ENCODE data around the gene CLEC4C.

CLEC4C gene

DNA sequence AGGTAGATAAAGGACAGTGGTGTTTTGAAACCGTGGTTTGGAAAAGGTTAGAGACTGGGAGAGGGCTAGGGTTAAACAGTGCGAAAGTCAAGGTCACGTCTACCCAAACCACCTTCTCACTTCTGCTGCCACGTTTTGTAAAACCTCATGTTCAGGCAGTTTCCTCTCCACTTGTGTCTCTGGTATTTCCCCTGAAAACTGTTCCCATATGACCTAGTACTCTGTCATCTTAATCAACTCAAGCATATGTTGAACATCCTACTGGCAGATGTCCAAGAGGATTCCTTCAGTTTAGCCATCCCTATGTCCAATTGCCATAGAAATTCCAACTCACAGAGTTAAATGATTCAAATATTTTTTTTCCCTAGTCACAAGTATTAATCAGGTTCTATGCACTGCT lies 17.4 kb downstream of the CLEC4C start:
- in situ Hi-C loops (cut with MboI; ENCODE audit: low sequenced_read_pairs): no loop called here

DNA sequence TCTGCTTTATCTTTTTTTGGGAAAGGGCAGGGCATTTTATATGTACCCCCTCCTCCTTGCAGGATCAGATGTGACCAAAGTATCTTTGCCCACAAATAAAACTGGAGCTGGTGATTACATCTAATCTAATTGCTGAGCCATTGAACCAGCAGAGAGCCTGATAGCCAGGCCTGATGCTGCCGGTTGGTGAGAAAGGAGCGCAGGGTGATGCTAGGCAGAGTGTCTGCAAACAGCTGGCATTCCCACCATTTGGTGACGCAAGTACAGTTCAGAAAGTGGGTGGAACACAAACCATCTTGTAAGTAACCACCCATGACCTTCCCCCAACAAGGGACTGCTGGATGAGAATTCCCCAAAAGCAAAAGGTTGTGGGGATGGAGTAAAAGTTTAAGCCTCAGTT lies 23.2 kb downstream of the CLEC4C start:
- in situ Hi-C loops (cut with MboI; ENCODE audit: low sequenced_read_pairs): no loop called here

DNA sequence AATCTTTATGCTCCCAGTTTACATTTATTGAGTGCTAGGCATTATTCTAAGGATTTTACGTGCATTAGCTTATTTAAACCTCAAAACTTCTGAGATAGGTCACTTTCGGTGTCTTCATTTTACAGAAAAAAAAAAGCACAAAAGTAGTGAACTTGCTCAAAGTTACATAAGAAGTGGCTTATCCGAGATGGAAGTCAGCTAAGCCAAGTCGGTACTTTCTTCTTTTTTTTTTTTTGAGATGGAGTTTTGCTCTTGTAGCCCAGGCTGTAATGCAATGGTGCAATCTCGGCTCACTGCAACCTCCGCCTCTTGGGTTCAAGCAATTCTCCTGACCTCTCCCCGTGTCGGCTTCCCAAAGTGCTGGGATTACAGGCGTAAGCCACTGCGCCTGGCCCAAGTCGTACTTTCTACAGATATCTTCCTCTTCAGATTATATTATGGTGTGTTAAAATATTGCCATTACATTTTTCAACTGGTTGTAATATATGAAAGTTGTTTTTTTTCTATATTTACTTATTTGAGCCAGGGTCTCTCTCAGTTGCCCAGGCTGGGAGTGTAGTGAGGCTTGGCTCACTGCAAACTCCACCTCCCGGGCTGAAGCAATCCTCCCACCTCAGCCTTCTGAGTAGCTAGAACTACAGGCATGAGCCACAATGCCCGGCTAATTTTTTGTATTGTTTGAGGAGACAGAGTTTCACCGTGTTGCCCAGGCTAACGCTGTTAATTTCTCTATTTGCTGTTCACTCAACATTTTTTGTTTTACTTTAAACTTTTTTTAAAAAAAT lies 27.0 kb downstream of the CLEC4C start:
- in situ Hi-C loops (cut with MboI; ENCODE audit: low sequenced_read_pairs): no loop called here

DNA sequence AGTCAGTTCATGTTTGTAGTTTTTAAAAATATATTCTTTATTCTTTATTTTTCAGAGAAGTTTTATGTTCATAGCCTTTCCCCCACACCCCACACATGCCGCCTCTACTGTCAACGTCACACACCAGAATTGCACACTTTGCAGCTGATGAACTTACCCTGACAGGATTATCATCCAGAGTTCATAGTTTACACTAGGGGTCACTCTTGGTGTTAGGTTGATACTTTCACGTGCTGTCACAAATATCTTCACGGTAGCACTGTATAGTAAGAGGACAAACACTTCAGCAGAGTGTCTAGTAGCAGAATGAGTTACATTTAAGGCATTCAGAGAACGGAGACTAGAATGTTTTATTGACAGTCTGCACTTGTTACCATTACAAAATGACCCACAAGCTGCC lies 30.8 kb downstream of the CLEC4C start:
- in situ Hi-C loops (cut with MboI; ENCODE audit: low sequenced_read_pairs): no loop called here

DNA sequence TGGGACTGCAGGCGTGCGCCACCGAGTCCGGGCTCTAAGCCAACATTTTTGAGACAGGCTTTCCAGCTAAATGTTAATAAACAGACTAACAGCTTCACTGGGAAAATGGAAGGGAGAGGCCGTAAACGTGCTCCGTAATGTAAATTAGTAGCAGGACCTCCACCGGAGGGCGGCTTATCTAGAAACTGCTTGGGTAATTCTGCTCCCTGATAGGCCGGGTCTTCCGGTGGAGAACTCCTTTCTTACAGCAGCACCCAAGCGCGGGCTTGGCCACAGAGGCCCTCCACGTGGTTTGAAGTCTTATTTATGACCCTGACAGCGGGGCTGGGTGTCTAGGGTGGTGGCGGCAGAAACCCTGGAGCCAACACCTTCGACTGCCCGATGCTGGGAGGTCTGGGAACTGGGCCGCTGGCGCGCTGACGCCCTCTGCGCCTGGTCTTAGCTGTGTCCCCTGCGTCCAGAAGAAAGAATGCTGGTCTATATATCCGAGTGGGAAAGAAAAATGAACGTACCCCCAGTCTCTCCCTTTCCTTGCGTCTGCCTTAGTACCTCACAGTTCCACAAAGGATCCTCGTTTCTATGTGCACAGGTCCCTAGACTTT lies 34.2 kb downstream of the CLEC4C start:
- in situ Hi-C loops (cut with MboI; ENCODE audit: low sequenced_read_pairs): no loop called here

DNA sequence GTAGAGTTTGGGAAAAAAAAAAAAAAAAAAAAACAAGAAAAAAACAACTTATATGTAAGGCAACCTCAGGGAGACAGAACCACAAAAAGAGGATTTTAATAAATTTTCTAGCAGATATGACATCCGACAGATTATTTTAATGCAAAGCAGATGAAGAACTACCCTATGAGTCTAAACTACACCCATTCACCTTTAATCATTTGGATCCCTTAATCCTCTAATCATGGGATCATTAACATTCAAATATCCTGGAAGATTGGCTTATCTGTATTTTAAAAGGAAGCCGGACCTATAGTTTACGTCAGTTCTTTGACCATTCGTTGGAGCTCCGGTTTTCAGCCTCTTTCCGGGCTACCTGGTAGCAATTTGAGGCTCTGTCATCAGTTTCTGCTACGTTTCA lies 36.0 kb downstream of the CLEC4C start, which contains the start of gene DPPA3:
Gene DPPA3, plus strand, starts transcription at position 301 of the 400 bp plus-strand sequence. CDS start 138 bp downstream, outside the sequence.
- in situ Hi-C loops (cut with MboI; ENCODE audit: low sequenced_read_pairs): no loop called here

DNA sequence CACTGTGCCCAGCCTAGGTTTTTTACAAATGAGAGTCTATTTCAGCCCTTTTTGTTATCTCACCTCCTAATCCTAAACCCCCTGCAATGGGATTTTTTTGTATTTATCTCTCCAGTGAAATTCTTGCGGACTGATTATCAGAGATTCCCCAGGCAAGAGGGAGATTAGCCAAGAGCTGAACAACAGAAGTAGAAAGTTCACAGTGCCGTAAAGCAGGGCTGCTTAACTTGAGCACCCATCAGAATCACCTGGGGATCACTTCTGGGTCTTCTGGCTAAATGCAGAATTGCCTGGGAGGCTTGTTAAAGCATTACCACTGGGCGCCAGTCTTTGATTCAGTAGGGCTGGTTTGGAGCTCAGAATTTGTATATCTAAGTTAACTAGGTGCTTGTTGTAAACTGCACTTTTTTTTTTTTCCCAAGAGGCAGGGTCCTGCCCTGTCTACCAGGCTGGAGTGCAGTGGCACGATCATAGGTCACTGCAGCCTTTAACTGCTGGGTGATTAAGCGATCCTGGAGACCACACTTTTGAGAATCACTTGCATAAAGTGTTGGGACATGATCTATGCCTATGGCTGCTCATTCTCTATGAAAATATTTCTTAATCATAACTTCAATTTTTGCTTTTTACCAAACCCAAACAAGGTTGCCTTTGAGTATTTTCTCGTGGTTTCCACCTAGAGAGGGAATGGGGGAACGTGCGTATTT lies 37.1 kb downstream of the CLEC4C start:
- in situ Hi-C loops (cut with MboI; ENCODE audit: low sequenced_read_pairs): no loop called here

DNA sequence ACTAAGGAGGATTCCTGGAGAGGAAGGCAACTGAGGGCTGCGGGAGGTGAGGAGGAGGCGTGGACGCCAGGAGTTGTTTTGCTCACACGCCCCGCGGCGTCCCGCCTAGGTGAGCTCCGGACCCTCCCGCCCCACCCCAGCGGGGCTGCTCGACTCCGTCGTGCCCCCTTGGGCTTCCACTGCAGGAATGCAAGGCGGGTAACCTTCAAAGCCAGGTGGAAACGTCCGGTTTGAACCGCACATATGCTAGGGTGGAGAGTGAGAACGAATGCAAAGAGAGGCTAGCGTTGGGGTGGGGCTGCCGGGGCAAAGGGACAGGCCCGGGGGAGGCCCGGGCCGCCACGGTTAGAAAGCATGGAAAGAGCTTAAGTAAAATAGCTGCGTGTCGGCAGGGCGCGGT lies 41.3 kb downstream of the CLEC4C start:
- in situ Hi-C loops (cut with MboI; ENCODE audit: low sequenced_read_pairs): no loop called here

DNA sequence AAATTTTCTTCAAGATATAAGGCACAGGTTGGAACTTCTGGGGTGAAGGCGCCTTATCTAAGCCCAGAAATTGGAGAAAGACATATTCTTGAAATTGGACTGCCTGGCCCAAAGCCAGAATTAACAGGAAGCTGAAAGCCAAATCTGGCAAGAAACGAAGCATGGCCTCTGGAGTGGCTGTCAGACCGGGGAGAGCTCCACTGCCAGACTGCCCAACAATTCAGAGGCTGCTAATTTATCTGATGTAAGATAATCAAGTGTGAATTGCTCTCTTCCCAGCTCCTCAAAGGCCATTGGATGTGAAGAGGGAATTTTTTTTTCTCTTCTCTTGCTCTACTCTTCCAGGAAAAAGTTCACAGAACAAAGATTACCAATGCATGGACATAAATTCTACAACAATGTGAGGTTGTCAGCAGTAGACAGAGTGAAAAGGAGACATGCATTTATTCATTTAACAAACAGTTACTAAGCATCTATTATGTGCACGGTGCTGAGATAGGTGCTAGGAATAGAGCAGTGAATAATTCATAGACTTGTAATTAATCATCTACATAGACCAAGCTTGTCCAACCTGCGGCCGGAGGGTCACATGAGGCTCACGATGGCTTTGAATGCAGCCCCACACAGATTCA lies 51.5 kb downstream of the CLEC4C start, which contains the start of gene GDF3:
Gene GDF3, minus strand, starts transcription at position 210 of the 632 bp plus-strand sequence. Its CDS starts 47 bp downstream, at position 163.
- in situ Hi-C loops (cut with MboI; ENCODE audit: low sequenced_read_pairs): no loop called here

DNA sequence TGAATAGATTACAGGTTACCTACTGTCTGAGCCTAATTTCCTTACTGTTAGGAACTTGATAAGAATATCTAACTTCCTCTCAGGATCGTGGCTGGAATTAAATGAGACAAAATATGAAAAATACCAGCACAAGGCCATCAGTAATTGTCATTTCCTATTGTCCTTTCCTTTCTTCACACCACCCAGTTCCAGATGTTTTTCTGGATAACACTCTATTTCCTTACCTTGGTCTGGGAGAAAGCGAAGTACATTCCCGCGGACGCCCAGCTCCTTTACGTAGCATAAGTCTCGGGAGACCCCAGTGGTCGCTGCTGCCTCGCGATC lies 52.0 kb downstream of the CLEC4C start:
- in situ Hi-C loops (cut with MboI; ENCODE audit: low sequenced_read_pairs): no loop called here

DNA sequence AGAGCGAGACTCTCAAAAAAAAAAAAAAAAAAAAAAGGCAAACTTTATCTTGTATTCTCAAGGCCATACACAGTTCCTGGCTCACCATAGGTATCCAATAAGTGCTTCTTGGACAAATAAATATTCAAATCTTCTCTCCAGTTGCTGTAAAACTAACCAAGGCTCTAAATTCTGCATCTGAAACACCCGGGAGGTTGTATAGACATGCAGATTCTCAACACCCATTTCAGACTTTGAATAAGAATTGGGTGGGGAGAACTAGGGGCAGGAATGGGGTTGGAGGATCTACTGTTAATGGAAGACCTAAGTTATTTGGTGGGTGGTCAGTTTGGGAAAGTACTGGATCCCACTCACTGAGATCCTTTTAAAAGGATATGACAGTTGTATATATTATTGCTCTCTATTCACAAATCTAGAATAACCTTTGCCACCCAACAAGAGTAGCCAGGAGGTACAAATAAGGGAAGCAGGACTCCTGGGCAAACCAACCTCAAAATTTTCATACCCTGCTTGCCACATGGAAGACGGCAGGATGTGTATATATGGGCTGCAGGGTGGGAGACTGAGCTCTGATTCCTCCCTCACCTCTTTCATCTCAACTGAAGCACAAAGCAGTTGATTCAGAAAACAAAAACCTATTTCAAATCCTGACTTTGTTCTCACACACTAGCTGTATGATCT lies 52.5 kb downstream of the CLEC4C start:
- in situ Hi-C loops (cut with MboI; ENCODE audit: low sequenced_read_pairs): no loop called here

DNA sequence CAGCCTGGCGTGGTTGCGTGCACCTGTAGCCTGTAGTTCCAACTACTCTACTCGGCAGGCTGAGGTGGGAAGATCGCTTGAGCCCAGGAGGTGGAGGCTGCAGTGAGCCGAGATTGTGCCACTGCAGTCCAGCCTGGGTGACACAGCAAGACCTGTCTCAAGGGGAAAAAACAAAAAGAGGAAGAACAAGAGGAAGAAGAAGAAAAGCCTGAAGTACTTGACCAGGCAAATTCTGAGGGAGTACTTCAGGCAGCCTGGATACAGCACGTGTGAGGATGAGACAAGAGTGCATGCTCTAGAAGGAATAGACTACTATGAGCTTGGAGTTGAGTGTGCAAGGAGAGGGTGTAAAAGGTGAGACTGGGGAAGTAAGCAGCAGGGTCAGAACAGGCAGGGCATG lies 53.4 kb downstream of the CLEC4C start:
- in situ Hi-C loops (cut with MboI; ENCODE audit: low sequenced_read_pairs): no loop called here

DNA sequence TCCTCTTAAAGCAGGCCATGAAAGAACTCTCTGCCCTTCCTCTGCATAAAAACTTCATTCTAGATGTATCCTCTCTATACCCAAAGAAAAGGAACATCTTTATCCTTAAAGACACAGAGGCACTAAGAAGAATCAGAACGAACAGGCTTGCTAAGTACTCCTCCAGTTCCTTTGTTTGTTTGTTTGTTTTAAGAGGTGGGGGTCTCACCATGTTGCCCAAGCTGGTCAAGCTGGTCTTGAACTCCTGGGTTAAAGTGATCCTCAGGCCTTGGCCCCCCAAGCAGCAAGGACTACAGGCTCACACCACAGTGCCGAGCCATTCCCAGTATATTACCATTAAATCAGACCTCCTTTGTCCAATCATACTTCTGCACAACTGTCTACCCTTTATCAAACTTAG lies 65.6 kb downstream of the CLEC4C start:
- in situ Hi-C loops (cut with MboI; ENCODE audit: low sequenced_read_pairs): no loop called here

Data from hTERT RPE-1 (cell line).